G401.6 (cell line): ENCODE data around the gene ITPR3.

Experiments used
- FAIRE-seq: peaks from 2 replicates; lab custom pipeline; 2012; peaks lifted over from hg19 to GRCh38; lab: Jason Lieb, UNC

The ITPR3 gene

DNA sequence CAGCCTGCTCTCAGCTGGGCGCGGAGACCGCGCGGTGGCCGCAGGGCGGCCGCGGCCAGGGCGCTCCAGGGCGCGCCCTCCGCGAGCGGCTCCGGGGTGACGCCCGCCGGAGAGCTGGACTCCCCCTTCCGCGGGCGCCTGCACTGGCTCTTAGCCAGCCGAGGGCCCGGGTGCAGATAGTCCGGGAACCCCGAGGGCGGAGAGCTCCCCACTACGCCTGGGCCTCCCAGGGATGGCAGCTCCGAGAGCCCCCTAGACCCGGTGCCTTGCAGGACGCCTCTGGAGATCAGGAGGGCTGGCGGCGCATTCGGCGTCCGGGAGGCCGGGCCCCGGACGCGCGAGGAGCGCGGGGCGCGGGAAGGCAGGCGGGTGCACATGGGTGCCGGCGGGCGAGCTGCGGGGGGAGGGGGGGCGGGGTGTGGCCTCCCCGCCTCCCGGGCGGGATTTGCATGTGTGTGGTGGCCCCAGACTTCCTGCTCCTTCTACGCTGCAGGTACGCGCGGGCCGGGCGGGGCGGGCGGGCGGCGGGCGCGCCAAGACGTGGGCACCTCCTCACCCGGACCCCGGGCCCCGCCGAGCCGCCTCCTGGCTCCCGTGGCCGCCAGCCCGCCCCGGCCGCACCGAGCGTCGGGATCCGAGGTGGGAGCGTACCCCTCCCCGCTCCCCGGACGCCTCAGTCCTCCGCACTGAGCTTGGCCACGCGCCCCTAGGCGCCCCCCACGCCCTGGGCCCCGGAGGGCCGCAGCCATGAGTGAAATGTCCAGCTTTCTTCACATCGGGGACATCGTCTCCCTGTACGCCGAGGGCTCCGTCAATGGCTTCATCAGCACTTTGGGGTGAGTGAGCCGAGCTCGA lies at the start of gene ITPR3:
TSS of gene ITPR3 (plus strand) at position 467 of the 855 bp plus-strand sequence. CDS start at position 748, 281 bp downstream.
- FAIRE-seq: no peak

DNA sequence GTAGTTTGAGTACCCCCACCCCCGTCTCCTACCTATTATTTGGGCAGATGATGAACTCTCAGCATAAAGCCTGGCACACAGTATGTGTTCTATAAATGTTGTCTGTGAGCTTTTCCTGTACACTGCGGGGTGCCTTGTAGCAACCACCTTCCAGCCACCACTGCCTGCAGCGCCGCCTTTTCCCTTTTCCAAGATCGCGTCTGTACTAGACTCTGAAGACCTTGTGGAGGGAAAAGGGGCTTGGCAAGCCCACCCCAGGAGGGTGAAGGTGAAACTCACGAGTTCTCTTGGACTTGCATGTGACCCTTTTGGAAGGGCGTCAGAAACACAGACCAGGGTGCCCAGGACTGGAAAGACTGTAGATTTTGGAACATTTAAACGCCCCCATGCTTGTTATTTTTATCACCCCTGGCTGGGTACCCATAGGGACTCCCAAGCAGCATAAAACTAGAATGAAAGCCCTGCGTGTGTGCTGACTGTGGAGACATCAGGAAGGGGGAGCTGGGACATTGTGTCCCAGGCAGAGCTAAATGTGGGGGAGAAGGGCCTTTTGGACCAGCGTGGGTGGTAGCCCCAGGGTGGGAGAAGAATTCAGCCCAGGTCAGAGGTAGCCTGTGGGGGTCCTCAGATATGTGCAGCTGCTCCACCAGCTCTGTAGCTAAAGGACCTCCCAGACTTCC lies 49.3 kb upstream of the ITPR3 start:
- FAIRE-seq: no peak

DNA sequence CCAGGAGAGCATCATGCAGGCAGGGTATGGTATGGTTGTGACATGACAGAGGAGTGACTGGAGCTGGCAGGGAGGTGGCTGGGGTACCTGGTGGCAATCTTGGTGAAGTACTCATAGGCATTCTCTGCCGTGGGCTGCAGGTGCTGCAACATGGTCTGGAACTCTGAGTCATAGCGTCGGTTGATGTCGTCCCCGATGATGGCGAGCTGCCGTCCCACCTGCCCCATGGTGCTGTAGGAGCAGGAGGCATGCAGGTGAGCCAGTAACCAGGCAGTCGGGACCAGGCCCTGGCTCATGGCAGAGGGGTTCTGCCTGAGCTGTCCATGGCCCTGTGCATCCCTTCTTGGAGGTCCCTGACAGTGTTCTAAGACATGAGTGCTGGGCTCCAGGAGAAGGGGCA lies 45.9 kb upstream of the ITPR3 start:
- no peak for FAIRE-seq

DNA sequence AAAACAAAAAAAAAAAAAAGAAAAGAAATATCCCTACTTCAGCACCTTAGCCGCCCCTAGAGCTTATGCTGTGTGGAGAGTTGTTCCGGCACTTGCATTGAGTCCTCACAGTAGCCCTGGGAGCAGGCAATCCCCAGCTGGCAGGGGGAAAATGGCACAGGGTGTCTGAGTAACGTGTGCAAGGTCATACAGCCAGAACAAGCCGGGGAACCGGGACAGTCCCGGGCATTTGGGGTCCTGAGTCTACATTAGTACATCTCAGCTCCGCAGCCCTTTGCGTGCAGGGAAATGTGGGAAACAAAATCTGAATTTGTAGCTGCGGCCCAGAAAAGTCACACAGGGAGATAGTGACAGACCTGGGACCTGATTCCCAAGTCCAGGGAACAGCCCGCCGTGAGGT lies 44.5 kb upstream of the ITPR3 start:
- FAIRE-seq: no peak

DNA sequence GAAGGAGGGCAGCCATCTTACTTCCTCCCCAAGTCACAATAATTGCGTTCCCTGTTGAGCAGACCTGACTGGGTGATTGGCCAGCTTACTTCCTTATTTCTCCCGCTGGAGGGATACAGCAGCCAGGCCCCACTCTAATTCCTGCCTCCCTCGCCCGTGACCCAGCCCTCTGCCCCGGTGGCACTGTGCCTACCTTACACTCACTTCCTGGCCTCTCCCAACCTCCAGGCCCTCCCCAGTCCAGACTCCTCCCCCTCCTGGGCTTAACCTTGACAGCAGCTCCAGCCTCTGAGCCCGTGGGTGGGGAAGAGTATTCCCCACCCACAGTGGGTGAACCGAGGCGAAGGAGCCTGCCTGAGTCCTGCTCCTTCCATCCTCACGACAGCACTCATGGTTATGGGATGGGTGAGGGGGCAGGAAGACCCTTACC lies 44.0 kb upstream of the ITPR3 start:
- no peak for FAIRE-seq

DNA sequence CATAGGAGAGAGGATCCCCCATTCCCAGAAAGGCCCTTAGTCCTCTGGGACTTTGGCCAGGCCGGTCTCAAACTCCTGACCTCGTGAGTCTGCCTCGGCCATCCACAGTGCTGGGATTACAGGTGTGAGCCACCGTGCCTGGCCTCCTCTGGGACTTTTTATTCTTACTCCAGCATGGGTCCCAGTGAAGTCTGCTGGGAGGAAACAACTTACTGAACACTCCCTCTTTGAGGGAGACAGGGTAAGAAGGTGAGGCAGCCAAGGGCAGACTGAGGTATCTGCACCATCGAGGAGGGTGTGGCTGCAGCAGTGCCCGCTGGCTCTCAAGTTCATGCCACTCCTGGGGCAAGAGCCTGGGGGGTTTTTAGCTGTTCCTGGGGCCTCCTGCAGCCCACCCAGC lies 43.4 kb upstream of the ITPR3 start:
- no peak for FAIRE-seq

DNA sequence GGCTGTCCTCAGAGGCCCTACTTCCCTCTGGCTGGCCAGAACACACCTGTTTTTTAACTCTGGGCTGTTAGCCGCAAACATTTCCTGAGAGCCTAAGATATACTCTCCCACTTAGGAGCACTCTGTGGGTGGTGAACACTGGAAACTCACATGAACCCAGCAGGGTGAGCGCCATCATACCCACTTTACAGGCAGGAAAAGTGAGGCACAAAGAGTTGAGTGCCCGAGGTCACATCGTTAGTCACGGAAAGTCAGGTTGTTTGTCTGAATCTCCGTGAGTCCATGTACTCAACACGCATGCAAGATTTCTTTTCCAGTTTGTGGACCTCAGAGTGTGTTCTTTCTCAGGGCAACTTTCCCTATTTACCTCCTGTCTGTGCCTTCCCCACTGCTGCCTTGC lies 43.0 kb upstream of the ITPR3 start:
- FAIRE-seq: no peak

DNA sequence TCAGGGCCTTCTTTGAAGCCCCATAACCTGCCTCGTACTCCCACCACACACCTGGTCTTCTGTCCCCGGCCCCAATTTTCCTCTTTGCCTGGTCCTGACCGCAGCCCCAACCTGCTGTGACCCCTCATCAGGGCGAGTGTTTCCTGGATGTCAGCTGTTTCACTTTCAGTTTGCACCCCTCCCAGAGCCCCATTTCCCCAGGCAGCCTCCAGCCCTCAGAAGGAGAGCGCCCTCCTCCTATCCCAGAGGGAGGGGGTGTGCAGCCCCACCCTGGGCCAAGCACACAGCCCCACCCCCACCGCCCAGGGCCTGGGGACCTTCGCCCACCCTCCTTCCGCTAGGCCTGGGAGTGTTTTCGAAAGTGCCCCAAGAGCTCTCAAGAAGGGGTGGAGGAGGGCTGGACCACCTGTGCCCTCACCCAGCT lies 42.5 kb upstream of the ITPR3 start:
- no peak for FAIRE-seq

DNA sequence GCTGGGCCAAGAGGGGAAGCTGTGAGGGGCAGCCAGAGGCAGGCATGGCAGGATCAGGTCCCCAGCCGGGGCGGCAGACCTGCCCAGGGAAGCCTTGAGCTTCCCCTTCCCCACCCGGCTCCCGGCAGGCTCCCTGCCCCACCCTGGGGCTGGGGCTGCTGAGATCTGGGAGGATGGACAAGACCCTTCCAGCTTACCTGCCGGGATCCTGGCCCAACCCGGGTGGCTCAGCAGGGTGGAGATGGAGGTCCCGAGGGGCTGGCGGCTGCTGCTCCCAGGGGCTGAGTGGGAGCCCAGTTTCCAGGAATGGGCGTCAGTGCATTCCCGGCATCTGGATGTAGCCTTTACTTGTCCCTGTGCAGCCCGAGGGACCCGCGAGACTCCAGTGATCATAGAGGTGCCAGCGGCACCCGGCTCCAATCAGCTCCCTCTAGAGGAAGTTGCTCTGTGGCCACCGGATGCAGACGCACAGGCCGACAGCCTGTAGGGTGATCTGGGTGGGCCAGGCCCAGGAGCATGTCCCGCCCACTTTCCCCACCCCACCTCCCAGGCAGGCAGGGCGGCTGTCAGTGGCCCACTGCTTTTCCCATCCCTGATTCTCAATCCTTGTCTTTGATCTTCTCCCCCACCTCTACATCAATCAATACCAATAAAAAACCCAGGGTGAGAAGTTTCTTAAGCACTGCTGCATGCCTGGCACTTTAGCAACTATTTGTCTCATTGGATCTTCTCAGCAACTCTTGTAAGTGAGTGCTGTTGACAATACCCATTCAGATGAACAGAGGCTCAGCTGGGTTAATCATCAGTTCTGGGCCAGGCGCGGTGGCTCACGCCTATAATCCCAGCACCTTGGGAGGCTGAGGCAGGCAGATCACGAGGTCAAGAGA lies 41.1 kb upstream of the ITPR3 start, which contains the start of gene BAK1:
TSS of gene BAK1 (minus strand) at position 449 of the 887 bp plus-strand sequence. CDS start 2,672 bp downstream, outside the sequence.
- peak; percentile 68 for FAIRE-seq

DNA sequence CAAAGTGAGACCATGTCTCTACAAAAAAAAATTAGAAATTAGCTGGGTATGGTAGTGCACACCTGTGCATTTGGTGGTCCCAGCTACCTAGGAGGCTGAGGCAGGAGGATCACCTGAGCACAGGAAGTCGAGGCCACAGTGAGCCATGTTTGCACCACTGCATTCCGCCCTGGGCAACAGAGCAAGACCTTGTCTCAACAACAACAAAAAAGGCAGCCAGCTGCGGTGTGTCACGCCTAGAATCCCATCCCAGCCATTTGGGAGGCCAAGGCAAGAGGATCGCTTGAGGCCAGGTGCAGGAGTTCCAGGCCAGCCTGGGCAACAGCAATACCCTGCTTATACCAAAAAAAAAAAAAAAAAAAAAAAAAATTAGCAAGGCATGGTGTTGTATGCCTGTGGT lies 39.9 kb upstream of the ITPR3 start:
- no peak for FAIRE-seq

DNA sequence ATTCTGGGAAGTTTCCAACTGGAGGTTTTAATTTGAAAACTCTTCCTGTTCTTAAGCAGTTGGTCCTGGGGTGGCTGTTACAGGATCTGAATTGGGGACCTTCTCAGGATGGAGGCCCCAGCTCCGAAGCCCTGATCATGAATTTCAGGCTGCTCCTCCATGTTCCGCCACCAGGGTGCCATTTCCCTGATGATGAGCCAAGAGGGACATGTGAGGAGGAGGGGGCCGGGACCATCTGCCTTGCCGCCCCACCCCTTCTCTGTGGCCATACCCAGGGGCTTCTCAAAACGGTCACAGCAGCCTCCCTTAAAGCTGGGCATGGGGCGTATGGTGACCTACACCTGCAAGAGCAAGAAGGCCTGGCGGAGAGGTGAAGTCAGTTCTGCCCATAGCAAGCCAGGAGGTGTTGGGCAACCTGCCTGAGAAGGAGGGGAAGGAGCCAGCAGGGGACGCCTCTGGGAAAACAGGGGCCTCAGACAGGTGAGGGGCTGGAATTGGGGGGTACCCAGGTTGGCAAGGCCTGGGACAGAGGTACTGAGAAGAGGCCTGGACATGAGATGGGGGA lies 37.4 kb upstream of the ITPR3 start:
- no peak for FAIRE-seq

DNA sequence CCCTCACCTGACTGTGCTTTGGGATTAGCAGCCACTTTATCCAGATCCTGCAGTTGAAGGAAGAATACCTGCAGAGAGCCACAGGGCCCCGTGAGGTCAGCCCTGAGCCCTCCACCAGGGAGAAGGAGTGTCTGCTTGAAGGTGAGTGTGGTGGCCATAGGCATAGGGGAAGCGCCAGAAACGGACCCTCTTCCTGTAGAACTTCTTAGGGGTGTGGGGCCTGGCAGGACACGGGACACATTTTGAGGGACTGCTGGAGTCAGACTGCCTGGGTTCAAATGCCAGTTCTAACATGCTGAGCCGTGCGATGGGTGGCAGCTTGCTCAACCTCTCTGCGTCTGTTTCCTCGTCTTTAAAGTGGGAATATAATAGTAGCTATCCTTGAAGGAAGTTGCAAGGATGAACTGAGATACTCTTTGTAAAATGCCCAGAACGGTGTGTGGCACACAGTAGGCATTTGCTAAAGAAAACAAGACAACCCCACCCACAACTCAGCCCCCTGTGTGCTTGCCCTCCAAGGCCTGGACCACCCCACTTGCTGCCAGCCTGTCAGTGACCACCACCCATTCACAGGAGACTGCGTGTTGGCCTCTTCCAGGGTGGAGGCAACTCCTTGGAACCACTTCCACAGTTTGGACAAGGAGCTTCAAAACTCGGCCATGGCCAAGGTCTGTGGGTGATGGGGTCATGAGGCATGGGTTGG lies 36.3 kb upstream of the ITPR3 start:
- no peak for FAIRE-seq

DNA sequence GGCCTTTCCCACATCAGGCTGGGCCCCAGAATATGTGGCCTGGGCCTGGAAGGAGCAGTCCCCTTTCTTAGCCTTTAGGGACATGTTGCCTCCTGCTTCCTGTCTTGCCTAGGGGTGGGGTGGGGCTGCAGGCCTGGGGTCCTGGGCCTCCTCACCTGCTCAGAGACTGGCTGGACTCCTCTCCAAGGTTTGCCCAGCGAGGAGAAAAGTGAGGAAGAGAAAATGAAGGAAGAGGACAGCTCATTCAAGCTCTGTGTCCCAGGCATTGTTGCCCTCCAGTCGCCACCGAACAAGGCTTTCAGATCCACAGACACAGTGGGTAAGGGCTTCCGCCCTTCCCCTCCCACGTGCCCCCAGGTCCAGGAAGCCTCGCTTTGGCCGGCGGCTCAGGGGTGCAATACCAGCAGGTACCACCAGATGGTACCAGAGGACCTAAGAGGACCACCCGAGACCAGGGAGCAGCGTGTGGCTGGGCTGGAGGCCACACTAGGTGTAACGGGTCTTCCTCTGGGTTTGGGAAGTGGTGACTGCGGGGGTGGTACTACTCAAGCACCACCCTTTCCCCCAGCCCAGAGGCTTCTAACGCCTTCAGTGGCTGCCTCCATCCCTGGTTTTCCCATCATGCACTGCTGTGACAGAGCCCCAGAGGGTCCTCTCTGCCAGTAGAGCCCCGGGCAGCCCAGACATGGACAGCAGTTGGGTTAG lies 35.6 kb upstream of the ITPR3 start:
- no peak for FAIRE-seq

DNA sequence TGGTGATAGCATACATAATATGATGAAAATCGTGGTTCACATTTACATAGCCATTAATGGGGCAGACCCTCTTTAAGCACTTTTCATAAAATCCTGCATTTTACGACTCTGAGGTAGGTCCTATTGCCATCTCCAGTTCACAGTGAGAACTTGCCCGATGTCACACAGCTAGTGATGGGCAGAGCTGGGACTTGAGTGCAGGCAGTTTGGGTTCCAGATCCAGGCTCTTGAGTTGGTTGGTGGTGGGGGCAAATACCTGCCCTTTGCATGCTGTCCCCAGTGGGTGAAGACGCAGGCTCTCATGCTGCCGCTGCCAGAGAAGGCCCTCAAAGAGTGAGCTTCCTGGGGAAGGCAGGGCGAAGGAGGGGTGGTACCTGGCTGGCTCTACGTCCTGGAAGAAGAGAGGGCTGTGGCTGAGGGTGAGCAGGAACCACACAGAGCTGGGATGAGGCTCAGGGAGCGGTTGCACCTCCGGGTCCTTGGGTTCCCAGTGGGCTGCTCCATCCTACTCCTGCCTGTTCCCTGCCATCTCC lies 34.9 kb upstream of the ITPR3 start:
- FAIRE-seq: no peak

DNA sequence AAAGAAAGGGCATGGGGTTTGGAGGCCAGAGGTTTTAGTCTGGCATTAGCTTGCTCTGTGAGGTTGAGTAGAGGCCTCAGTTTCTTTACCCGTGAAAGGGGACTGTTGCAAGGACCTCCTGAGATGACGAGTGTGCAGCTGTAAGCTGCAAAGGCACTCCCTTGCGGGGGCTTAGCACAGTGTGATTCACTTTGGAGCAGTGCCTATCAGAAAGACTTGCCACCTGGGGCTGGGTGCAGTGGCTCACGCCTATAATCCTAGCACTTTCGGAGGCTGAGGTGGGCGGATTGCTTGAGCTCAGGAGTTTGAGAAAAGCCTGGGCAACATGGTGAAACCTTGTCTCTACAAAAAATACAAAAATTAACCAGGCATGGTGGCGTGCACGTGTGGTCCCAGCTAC lies 33.6 kb upstream of the ITPR3 start:
- no peak for FAIRE-seq

DNA sequence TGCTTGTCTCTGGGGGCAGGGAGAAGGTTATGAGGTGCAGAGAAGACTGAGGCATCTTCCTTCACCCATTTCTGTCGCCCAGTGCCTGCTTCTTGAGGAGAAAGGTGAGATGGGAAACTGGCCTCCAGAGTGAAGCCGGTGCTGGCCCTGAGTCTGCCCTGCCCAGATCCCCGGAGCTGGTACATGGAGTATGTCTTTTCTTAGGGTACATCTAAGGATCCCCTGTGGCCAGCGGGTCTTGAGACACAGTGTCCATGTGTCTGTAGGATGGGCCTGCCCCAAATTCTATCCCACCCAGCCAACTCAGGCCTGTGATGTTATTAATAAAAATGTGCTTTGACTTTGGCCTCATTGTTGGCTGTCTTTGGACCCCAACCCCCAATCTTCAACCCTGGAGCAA lies 32.2 kb upstream of the ITPR3 start:
- no peak for FAIRE-seq

DNA sequence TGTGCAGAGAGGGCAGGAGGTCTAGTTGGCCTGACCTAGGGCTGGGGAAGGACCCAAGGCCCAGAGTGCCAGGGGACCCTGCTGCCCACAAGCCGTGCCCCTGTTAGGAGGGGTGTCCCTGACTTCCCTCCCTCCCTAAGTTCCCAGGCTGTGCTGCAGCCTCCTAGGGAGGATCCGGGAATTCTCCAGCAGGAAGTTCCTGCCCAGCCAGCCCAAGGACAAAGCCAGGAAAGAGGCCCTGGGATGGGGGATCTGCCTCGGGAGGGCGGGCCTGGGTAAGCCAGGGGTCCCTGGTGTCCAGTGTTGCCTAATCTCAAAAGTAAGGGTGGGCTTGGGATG lies 31.8 kb upstream of the ITPR3 start:
- no peak for FAIRE-seq

DNA sequence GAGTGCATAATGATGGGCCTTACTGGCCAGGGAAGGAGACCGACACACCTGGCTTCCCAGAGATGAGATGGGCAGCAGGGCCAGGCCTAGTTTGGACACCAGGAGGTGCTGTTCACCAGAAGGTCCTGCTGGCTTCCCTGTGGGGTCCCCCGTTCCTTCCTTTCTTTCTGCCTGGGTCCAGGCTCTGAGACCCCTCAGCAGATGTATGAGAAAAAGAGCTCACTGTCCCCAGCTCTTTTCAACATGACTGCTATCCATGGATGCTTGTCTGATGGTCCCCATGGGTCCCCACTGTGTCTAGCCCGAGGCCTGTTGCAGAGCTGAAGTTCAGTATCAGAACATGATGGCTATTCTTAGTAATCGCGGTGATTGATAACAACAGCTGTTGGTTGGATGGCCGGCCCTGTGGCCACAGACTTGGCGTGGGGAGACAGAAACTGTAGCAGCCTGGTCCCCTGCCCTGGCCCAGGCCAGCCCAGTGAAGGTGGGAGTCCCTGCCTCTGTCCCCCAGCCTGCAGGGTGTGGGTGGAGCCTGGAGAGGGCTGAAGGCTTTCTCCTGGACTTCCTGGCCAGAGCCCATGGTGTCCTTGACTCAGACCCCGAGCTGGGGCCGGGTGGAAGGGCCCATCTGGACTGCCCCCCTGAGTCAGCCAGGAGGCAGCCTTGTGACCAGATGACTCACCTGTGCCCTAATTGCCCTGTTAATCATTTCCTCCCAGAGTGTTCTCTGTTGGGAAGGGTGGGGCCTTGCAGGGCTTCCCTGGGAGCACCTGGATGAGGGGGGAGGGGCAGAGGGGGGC lies 31.2 kb upstream of the ITPR3 start:
- FAIRE-seq: no peak

DNA sequence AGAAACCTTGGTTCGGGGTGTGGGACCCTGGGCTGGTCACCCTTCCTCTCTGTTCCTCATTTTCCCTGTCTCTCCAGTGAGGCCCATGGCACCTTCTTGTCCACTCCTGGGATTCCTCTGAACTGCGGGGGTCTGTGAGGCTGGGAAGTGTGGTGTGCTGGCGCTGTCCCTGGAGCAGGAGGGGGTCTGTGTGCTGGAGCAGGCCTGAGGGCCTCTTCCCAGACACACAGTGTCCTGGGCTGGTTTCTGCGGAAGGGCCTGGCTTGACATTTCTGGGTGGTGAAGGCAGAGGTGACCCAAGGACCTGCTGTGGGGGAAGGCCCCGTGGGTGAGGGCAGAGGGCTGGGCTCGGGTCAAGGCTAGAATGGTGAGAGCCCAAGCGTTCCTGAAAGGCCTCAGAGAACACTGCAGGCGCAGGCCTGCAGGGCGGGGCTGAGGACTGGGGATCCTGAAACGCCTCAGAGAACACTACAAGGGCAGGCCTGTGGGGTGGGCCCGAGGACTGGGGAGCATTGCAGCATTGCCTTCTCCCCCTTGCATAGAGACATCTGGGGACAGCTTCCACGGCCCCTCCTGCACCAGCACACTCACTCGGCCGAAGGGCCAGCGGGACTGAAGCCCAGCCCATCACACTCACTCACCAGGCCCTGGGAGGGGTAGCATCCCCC lies 30.5 kb upstream of the ITPR3 start:
- FAIRE-seq: no peak
